ENCODE results near the gene SLC25A24. TPM values are rescaled to one million over a fixed set of nuclear protein-coding genes. Genes with fewer than 3 reads are reported as not detected.
"Not testable (repeated sequence)": the region's sequence is repeated elsewhere in the genome, so short reads cannot be mapped to it uniquely, and the experiment has no call there.

Gene SLC25A24
- total RNA-seq, 1 donor from 2014 or later, result 1.6 TPM

DNA sequence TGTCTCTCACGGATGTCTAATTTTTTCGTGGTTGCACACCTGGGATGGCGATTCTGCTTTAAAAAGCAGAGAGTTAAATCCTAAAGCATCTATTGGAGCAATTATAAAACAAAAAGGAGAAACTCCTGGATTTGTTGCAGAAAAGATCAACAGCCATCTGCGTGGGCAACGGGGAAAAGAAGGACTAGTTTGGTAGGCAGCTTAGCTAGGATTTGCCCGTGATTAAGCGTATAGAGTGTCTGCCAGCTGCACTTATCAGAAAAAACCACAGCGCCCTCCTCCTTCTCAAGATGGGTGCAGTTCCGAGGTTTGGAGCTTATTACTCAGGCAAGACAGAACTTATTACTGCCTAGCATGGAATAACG, 526 bp upstream of the SLC25A24 start:
- DNase-seq (ENCODE audit: low spot score), result no peak
- peak; percentile 33 for ATAC-seq

DNA sequence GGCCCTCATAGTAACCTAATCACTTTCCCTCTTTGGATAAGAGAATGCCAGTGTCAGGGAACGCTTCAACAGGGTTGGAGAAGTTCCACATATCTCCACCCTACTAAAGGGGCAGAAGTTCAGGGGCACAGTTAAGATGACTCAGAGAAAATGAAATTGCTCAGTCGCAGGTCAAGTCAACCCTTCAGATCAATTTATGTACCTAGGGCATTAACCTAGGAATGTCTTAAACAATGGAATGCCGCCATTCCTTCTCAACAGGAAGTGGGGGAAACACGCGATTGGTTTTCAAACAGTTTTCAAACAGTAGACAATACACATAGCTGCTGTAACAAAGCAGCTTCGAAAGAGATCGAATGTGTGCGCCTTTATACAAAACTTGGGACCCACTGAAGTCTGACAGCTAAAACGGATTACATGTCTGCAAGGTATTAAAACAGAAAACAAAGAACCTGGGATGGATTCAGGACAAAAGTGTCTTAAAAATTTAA, 897 bp downstream of the SLC25A24 start:
- no peak for ATAC-seq
- no peak for DNase-seq (ENCODE audit: low spot score)

GRCh38 chr1:108194051-108194450, 6.1 kb downstream of the SLC25A24 start:
- ATAC-seq (no peak), DNase-seq (ENCODE audit: low spot score) (no peak)

DNA sequence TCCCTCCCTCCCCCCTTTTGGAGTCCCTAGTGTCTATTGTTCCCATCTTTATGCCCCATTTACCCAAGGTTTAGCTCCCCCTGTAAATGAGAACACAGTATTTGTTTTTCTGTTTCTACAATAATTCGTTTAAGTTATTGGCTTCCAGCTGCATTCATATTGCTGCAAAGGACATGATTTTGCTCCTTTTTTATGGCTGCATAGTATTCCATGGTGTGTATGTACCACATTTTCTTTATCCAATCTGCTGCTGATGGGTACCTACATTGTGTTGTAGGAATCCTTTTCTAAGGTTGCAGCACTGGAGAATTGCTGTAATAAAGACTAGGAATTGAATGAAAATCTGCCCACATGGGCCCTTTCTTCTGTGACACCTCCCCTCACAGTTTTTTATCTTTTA, 6.8 kb downstream of the SLC25A24 start:
- DNase-seq (ENCODE audit: low spot score), result no peak
- ATAC-seq, result no peak

DNA sequence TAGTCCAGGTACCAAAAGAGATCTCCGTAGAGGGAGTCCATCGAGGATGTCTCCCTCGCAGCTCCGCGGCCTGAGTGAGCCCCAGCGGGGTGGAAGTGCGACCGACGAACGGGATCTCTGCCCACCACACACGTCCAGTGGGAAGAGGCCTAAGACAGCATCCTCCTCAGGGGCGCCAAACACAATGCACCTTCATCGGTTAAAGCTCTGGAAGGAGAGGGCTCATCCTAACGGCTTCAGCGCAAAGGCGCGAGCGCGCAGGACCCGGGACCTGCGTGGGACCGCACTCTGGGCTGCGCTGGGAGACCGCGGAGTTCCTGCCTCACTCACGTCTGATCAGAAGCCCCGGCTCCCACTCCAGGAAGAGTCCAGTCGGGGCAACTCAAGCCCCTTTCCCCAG, 7.6 kb downstream of the SLC25A24 start:
- ATAC-seq, result no peak
- DNase-seq (ENCODE audit: low spot score), result no peak

DNA sequence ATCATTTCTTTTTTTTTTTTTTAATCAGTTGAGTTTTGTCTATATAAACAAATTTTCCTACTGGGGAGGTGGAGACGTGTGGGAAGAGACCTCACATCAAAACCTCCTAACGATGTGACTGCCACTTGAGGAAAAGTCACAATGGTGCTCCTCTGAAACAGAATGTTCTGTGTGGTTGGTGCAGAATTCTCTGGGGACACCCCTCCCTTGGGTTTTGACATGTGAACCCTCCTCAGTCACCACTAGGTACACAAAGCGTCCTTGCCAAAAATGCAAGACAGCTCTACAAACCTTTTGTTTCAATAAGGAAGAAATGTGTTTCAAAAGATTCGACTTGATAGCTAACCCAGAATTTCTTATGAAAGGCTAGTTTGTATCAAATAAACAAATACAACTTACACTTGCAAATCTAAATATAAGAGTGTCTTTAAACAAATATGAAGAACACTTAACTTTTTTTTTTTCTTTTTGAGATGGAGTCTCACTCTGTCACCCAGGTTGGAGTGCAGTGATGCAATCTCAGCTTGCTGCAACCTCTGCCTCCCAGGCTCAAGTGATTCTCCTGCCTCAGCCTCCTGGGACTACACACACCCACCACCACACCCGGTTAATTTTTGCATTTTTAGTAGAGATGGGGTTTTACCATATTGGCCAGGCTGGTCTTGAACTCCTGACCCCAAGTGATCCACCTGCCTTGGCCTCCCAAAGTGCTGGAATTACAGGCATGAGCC, 9.3 kb downstream of the SLC25A24 start:
- no peak for ATAC-seq

GRCh38 chr1:108190001-108190634, 10.0 kb downstream of the SLC25A24 start:
- ATAC-seq, result no peak
- no peak for DNase-seq (ENCODE audit: low spot score)

More for the DNA sequence above, 9.3 kb downstream of the SLC25A24 start:
- DNase-seq (ENCODE audit: low spot score), result no peak

GRCh38 chr1:108188801-108189200, 11.3 kb downstream of the SLC25A24 start:
- no peak for DNase-seq (ENCODE audit: low spot score)
- ATAC-seq, result no peak

GRCh38 chr1:108182959-108183700, 17.0 kb downstream of the SLC25A24 start:
- ATAC-seq (no peak), DNase-seq (ENCODE audit: low spot score) (no peak)

- no peak for DNase-seq (ENCODE audit: low spot score)
- ATAC-seq, result no peak
Observed at GRCh38 chr1:108179018-108179417, 21.1 kb downstream of the SLC25A24 start.

DNA sequence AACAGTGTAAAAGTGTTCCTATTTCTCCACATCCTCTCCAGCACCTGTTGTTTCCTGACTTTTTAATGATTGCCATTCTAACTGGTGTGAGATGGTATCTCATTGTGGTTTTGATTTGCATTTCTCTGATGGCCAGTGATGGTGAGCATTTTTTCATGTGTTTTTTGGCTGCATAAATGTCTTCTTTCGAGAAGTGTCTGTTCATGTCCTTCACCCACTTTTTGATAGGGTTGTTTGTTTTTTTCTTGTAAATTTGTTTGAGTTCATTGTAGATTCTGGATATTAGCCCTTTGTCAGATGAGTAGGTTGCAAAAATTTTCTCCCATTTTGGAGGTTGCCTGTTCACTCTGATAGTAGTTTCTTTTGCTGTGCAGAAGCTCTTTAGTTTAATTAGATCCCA, 37.7 kb downstream of the SLC25A24 start:
- ATAC-seq; DNase-seq (ENCODE audit: low spot score): not testable (repeated sequence)

GRCh38 chr1:108159951-108160350, 40.2 kb downstream of the SLC25A24 start:
- not testable (repeated sequence) for DNase-seq (ENCODE audit: low spot score)

DNA sequence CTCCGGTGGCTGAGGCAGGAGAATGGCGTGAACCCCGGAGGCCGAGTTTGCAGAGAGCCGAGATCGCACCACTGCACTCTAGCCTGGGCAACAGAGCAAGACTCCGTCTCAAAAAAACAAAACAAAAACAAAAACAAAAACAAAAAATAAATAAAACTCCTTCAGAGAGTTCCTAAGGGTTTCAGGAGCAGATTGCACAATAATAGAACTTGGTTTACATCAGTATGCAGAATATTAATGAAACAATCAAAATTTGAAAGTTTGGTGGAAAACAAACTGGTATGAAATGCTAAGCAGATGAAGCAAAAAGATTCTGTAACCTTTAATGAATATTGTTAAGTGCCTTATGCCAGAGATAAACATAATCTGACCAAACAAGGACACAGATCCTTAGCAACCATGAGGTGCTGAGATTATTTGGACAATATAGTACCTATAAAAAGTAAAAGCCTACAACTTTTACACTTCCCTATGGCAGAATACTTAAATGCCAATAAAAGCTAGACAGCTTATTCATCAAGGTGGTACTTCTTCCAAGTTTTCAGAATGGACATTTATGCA, 41.2 kb downstream of the SLC25A24 start:
- ATAC-seq, result no peak
- DNase-seq (ENCODE audit: low spot score), result no peak

More at GRCh38 chr1:108159951-108160350, 40.2 kb downstream of the SLC25A24 start:
- not testable (repeated sequence) for ATAC-seq

- ATAC-seq, result no peak
Observed at GRCh38 chr1:108154314-108154713, 45.8 kb downstream of the SLC25A24 start.

GRCh38 chr1:108152782-108153222, 47.3 kb downstream of the SLC25A24 start:
- DNase-seq (ENCODE audit: low spot score) (no peak), ATAC-seq (no peak)

More at GRCh38 chr1:108154314-108154713, 45.8 kb downstream of the SLC25A24 start:
- DNase-seq (ENCODE audit: low spot score), result no peak

DNA sequence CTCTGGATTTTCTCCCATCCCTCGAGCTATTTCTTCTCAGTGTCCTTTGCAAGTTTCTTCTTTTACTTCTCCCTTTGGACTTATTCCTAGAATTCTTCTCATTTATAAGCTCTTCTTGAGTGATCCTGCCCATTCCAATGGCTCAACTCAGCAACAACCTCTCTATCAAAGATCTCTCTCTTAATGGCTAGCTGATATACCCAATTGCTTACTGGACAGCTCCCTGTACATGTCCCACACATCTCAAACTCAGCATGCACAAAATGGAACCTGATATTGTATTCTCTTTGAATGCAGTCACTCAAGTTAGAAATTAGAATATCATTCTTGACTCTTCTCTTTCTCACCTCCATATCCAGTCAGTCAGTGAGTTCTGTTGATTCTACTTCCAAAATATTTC, 48.6 kb downstream of the SLC25A24 start:
- DNase-seq (ENCODE audit: low spot score), result no peak
- ATAC-seq, result no peak

DNA sequence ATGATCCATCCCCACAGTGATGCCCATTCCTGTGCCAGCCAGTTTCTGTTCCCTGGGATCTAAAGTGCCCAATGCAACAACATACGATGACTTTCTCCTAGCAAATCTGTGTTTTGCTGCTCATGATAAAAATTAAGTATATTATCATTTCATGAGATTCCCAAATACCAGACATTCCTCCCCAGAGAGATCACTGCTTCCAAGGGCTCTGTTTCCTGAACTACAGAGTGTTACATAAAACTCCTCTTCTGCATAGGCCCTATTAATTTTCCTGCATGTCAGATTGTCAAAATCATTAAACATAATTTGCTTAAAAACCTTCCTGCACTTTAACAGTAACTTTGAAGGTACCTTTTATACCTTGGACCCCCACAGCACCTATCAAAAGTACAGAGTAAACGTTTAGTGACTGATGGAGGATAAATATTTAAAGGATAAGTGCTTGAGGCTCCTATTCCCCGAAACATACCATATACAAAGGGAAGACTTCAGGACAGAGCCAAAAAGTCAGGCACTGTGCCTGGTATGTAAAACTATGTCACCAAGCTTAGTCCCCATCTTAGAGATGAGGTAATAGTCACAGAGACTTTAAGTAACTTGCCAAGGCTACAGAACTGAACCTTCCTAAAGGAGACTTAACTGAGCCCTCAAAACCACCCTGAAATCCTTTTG, 50.2 kb downstream of the SLC25A24 start:
- DNase-seq (ENCODE audit: low spot score) (no peak), ATAC-seq (no peak)

GRCh38 chr1:108144569-108144968, 55.6 kb downstream of the SLC25A24 start:
- ATAC-seq; DNase-seq (ENCODE audit: low spot score): not testable (repeated sequence)

GRCh38 chr1:108142773-108143394, 57.3 kb downstream of the SLC25A24 start:
- ATAC-seq, result no peak
- DNase-seq (ENCODE audit: low spot score), result no peak

DNA sequence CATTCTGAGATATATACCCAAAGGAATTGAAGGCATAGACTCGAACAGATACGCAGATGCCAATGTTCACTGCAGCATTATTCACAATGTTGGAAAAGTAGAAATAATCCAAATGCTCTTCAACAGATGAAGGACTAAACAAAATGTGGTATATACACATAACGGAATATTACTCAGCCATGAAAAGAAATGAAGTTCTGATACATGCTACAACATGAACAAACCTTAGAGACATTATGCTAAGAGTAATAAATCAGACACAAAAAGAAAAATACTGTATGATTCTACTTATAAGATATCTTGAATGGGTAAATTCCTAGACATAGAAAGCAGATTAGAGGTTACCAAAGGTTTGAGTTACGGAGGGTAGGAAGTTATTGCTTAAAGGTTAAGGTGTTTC, 57.9 kb downstream of the SLC25A24 start:
- no peak for ATAC-seq
- no peak for DNase-seq (ENCODE audit: low spot score)

Measured in left lobe of liver (tissue), 2 donors.